ENCODE measurements around the gene ZSCAN16. TPM values are rescaled to one million over a fixed set of nuclear protein-coding genes. Genes with fewer than 3 reads are reported as not detected.

The ZSCAN16 gene
- total RNA-seq, 1 donor from 2014 or later = 1.2 TPM

DNA sequence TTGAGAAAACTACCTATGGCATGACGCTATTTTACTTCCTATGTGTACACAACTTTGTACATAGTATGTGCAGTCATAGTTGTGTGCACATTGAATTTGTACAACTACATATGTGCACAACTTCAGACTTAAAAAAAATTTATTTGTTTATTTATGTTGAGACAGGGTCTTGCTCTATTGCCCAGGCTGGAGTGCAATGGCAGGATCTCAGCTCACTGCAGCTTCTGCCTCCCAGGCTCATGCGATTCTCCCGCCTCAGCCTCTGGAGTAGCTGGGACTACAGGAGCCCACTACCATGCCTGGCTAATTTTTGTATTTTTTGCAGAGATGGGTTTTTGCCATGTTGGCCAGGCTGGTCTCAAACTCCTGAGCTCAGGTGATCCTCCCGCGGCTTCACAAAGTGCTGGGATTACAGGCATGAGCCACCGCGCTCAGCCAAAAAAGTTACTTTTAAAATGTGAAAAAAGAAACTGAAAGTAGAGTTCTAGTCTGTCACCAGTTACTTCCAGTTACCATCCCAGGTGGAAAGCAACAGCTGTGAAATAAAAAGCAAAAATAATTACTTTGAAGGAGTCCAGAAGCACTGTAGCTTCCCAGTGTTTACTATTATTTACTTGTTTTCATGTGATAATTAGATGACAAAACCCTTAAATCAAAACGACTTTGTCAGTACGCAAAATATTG is 15.6 kb downstream of the ZSCAN16 start:
- intact Hi-C loops (cut with DNase I) = no loop called here
- Histone ChIP-seq H3K4me3 (no peak overlapping the region), H3K4me1 (peaks cover 41% of the 10 kb centered on the region), H3K36me3 (peaks cover 0 to 3% of the 10 kb centered on the region in 2 donors), H3K27ac (no peak overlapping the region), H3K27me3 (no peaks in the 10 kb centered on the region), H3K9me3 (no peaks in the 10 kb centered on the region)
- no peak for DNase-seq (ENCODE audit: extremely low spot score in 2 of 2)
- TF ChIP-seq POLR2A (IDR thresholded peaks at IDR 0.05) = no peak
- TF ChIP-seq, protein P1, sequence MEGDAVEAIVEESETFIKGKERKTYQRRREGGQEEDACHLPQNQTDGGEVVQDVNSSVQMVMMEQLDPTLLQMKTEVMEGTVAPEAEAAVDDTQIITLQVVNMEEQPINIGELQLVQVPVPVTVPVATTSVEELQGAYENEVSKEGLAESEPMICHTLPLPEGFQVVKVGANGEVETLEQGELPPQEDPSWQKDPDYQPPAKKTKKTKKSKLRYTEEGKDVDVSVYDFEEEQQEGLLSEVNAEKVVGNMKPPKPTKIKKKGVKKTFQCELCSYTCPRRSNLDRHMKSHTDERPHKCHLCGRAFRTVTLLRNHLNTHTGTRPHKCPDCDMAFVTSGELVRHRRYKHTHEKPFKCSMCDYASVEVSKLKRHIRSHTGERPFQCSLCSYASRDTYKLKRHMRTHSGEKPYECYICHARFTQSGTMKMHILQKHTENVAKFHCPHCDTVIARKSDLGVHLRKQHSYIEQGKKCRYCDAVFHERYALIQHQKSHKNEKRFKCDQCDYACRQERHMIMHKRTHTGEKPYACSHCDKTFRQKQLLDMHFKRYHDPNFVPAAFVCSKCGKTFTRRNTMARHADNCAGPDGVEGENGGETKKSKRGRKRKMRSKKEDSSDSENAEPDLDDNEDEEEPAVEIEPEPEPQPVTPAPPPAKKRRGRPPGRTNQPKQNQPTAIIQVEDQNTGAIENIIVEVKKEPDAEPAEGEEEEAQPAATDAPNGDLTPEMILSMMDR (IDR thresholded peaks at IDR 0.05) = no peak
- TF ChIP-seq POLR2AphosphoS5 (IDR thresholded peaks at IDR 0.05; ENCODE audit: insufficient read depth in 1 of 2, low read depth in 1 of 2) = no peak

DNA sequence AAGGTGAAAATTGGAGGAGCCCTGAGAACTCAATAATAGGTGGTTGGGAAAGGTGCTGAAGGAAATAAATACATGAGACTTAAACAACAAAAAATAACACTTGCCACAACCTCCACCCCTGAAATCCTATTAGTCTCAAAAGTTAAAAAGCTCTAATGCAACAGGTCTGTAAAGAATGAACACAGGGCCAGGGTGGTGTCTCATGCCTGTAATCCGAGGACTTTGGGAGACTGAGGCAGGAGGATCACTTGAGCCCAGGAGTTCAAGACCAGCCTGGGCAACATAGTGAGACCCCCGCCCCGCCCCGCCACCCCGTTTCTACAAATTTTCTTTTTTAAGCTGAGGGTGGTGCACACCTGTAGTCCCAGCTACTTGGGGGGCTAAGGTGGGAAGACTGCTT is 16.2 kb downstream of the ZSCAN16 start:
- no peak overlapping the region for H3K27ac ChIP-seq
- peaks cover 37% of the 10 kb centered on the region for H3K4me1 ChIP-seq
- DNase-seq (ENCODE audit: extremely low spot score in 2 of 2) = no peak
- intact Hi-C loops (cut with DNase I) = no loop called here
- TF ChIP-seq POLR2A (IDR thresholded peaks at IDR 0.05) (no peak), POLR2AphosphoS5 (IDR thresholded peaks at IDR 0.05; ENCODE audit: insufficient read depth in 1 of 2, low read depth in 1 of 2) (no peak)
- TF ChIP-seq, protein P1 (IDR thresholded peaks at IDR 0.05) = no peak
- no peaks in the 10 kb centered on the region for H3K27me3 ChIP-seq
- no peaks in the 10 kb centered on the region for H3K9me3 ChIP-seq
- H3K36me3 ChIP-seq = peaks cover 0 to 5% of the 10 kb centered on the region in 2 donors
- no peak overlapping the region for H3K4me3 ChIP-seq

DNA sequence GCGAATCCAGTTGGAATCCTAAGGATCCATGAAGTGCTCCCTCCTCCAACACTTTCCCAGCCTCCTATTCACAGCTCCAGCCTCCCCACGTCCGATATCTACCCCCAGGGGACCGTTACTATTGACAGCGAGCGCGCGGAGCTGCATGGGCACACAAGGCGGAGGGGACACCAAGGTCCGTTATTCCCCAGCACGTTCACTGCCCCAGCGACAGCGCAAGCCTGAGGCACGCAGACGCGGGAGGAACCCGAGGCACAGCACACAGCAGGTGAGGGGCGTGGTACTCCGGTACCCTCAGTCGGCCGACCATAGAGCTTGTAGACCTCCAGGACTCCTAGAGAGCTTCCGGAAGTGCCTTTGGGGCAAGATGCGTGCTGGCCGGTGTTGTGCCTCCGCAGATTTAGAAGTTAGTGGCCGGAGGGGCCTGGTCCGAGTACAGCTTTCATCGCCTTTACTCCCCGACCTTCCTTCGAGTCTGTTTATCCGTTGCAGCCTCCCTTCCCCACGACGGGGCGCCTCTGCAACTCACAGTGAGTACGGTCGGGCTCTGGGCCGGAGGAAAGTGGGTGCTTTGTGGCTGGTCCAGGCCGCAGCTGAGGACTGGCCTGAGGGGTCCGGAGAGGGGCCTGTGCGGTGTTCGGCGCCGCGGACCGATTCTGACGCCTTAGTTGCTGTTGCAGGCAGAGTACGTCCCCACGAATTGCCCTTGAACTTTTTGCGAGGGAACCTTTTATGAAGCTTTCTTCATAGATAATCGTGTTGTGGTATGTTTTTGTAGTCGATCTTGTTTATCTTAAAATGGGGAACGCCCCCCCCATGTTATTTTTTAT is 17.3 kb downstream of the ZSCAN16 start, which contains the start of gene ZKSCAN8:
Gene ZKSCAN8 (plus strand): TSS at position 384 of the 830 bp plus-strand sequence. CDS start 6,525 bp downstream, outside the sequence.
- H3K27me3 ChIP-seq = no peaks in the 10 kb centered on the region
- peaks cover 33% of the 10 kb centered on the region for H3K4me1 ChIP-seq
- H3K27ac ChIP-seq = peak within 1 kb of the TSS; percentile 74
- intact Hi-C loops (cut with DNase I) = no loop called here
- TF ChIP-seq, protein P1 (IDR thresholded peaks at IDR 0.05) = no peak
- TF ChIP-seq POLR2A (IDR thresholded peaks at IDR 0.05) (no peak), POLR2AphosphoS5 (IDR thresholded peaks at IDR 0.05; ENCODE audit: insufficient read depth in 1 of 2, low read depth in 1 of 2) (peak; percentile 23 to 76)
- H3K36me3 ChIP-seq = peaks cover 0 to 5% of the 10 kb centered on the region in 2 donors
- DNase-seq (ENCODE audit: extremely low spot score in 2 of 2) = peak in 1 of 2 donors; percentile 89
- peak within 1 kb of the TSS; percentile 71 to 80 for H3K4me3 ChIP-seq
- H3K9me3 ChIP-seq = no peaks in the 10 kb centered on the region

DNA sequence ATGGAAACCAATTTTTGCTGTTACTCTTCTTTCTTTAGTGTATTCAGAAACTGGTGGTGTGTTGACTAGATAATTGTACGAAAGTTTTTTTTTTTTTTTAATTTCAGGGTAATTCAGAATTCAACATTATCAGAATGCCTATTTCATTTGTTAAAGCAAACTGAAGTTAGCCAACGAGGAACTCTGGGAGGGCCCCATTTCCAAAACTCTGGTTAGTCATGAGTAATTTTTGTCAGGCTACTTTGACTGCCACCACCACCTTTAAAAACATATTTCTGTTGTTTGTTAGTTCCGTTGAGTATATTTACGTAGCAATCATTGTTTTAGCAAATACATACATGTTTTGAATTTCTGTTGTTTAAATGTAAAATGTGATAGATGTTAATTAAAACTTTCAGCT is 18.0 kb downstream of the ZSCAN16 start:
- no peaks in the 10 kb centered on the region for H3K27me3 ChIP-seq
- peaks cover 0 to 5% of the 10 kb centered on the region in 2 donors for H3K36me3 ChIP-seq
- intact Hi-C loops (cut with DNase I) = no loop called here
- TF ChIP-seq, protein P1 (IDR thresholded peaks at IDR 0.05) = no peak
- TF ChIP-seq POLR2A (IDR thresholded peaks at IDR 0.05) (no peak), POLR2AphosphoS5 (IDR thresholded peaks at IDR 0.05; ENCODE audit: insufficient read depth in 1 of 2, low read depth in 1 of 2) (no peak)
- no peak overlapping the region for H3K27ac ChIP-seq
- H3K4me3 ChIP-seq = peak overlapping the region; percentile 71 to 80
- H3K4me1 ChIP-seq = peaks cover 32% of the 10 kb centered on the region
- no peaks in the 10 kb centered on the region for H3K9me3 ChIP-seq
- DNase-seq (ENCODE audit: extremely low spot score in 2 of 2) = no peak
